H1 (cell line): ENCODE results near the gene EIPR1. TPM values are rescaled to one million over a fixed set of nuclear protein-coding genes. Genes with fewer than 3 reads are reported as not detected.

Experiments used
- ATF2 ChIP-seq: IDR thresholded peaks from 2 replicates; pipeline ENCODE4 v1.6.1; 2012; ENCODE audit warnings: low read length, inconsistent platforms
- FOSL1 ChIP-seq: IDR thresholded peaks from 2 replicates; pipeline ENCODE4 v1.6.1; 2011; ENCODE audit warnings: mild to moderate bottlenecking, low read depth, low read length, moderate library complexity; ENCODE audit not compliant: insufficient read depth
- JUND ChIP-seq: IDR thresholded peaks from 2 replicates; pipeline ENCODE4 v1.6.1; 2011; ENCODE audit warnings: mild to moderate bottlenecking, improper control_type of control experiment, low read length
- KDM1A ChIP-seq: fragments of 200-600, 300-600 bp; sonication (generic); IDR thresholded peaks from 2 replicates; pipeline ENCODE4 v1.7.1; 2016; ENCODE audit warnings: mild to moderate bottlenecking, low read length, borderline replicate concordance
- YY1 ChIP-seq: IDR thresholded peaks from 2 replicates; pipeline ENCODE4 v1.6.1; 2011; ENCODE audit warnings: low read depth, mild to moderate bottlenecking, low read length
- polyA plus RNA-seq, 7 experiments: library from polyadenylated mRNA; depleted of rRNA in 3 of 7; stranded (reverse) in 5 of 7; unstranded in 2 of 7; fragments of >200 nt in 5 of 7; fragments of 200-250 nt in 2 of 7; gene quantifications; 1 replicate in 5 of 7; 2 replicates in 1 of 7; 4 replicates in 1 of 7; pipeline versions ENCODE4 v1.2.1 to v1.2.3, GENCODE V29; 2011 to 2013; ENCODE audit warnings: missing spikeins in 2 of 7, mixed read lengths in 2 of 7
- total RNA-seq: library from RNA; stranded (reverse); fragmentation: NEBNext Ultra II Directional; extraction: Animal tissue kit (Norgen Biotek cat#: 25700); gene quantifications from 2 replicates; pipeline ENCODE4 v1.2.1, GENCODE V29; 2021

EIPR1 gene
- total and polyA plus RNA-seq, 2 of the 8 experiments (the other 6 are each of a cell fraction or from before 2014, with no cell fraction given) = 26.3 to 56.4 TPM

- no peak for TF ChIP-seq YY1
- no peak for TF ChIP-seq KDM1A
- no peak for TF ChIP-seq ATF2
- TF ChIP-seq FOSL1 = no peak
- no peak for TF ChIP-seq JUND
Observed at GRCh38 chr2:3345621-3346020, 32.0 kb downstream of the EIPR1 start (continued).
